Panc1 (cell line): ENCODE results near the gene CPPED1. TPM values are rescaled to one million over a fixed set of nuclear protein-coding genes. Genes with fewer than 3 reads are reported as not detected.

Source experiments
- ATAC-seq: fragments of 200-7000 bp; cut with Tn5 transposase; 2 replicates; pipeline ENCODE4 v1.9.1; 2020; ENCODE audit warnings: mild to moderate bottlenecking, moderate library complexity
- BruUV-seq: library from RNA; stranded (reverse); fragments of 400-500 nt; replicated peaks from 2 replicates; lab custom pipeline; 2021; lab: Mats Ljungman, UMichigan
- CTCF ChIA-PET: fragments of 300-600 bp; sonication (Branson Sonifier 250); formaldehyde crosslinking; loops from one replicate; lab custom pipeline; 2022; ENCODE audit warnings: antibody characterized with exemption; lab: Charles Lee
- POLR2A ChIA-PET: fragments of 300-600 bp; sonication (Branson Sonifier 250); formaldehyde crosslinking; loops from one replicate; lab custom pipeline; 2022; ENCODE audit warnings: antibody characterized with exemption; lab: Charles Lee
- DNase-seq: peaks from one replicate; pipeline ENCODE4 v3.0.0-alpha.2; 2010; ENCODE audit warnings: low read depth, low spot score
- H3K27ac ChIP-seq: 2 replicates; pipeline ENCODE4 v1.5.1; 2011; ENCODE audit warnings: mild to moderate bottlenecking, low read length, inconsistent platforms
- H3K27me3 ChIP-seq: fragments of 200-500 bp; sonication (Bioruptor generic); 2 replicates; pipeline ENCODE4 v1.6.0; 2014; ENCODE audit warnings: low read length, inconsistent platforms; ENCODE audit not compliant: control insufficient read depth, insufficient read depth
- H3K36me3 ChIP-seq: fragments of 200-500 bp; sonication (Bioruptor generic); 2 replicates; pipeline ENCODE4 v1.5.1; 2014; ENCODE audit warnings: inconsistent platforms, mild to moderate bottlenecking, low read length, moderate library complexity; ENCODE audit not compliant: control insufficient read depth, insufficient read depth
- H3K4me1 ChIP-seq: 2 replicates; pipeline ENCODE4 v1.5.1; 2011; ENCODE audit warnings: inconsistent platforms, mild to moderate bottlenecking, low read length, moderate library complexity; ENCODE audit not compliant: control insufficient read depth, insufficient read depth
- H3K4me3 ChIP-seq, 2 experiments: 2 replicates each; pipeline ENCODE4 v1.5.1; 2011 to 2012; ENCODE audit warnings: low read depth in 2 of 2, low read length in 2 of 2, mild to moderate bottlenecking in 2 of 2, inconsistent platforms in 1 of 2, moderate library complexity in 1 of 2
- H3K9me3 ChIP-seq: fragments of 200-500 bp; sonication (Bioruptor generic); 2 replicates; pipeline ENCODE4 v1.5.1; 2014; ENCODE audit warnings: low read depth, mild to moderate bottlenecking, inconsistent platforms, low read length, moderate library complexity; ENCODE audit not compliant: control insufficient read depth, insufficient read depth
- CTCF ChIP-seq: fragments of 450-650 bp; IDR thresholded peaks from 2 replicates; pipeline ENCODE4 v1.5.1; 2017; ENCODE audit warnings: mild to moderate bottlenecking
- POLR2AphosphoS5 ChIP-seq: IDR thresholded peaks from 2 replicates; pipeline ENCODE4 v1.6.1; 2012; ENCODE audit warnings: mild to moderate bottlenecking, low read depth, low read length, moderate library complexity
- REST ChIP-seq, 2 experiments: IDR thresholded peaks; 2 replicates each; pipeline ENCODE4 v1.6.1; 2011 to 2012; ENCODE audit warnings: low read depth in 2 of 2, control low read depth in 1 of 2, low read length in 1 of 2, mild to moderate bottlenecking in 1 of 2, moderate library complexity in 1 of 2; ENCODE audit not compliant: insufficient read depth in 1 of 2
- SIN3A ChIP-seq: IDR thresholded peaks from 2 replicates; pipeline ENCODE4 v1.6.1; 2012; ENCODE audit warnings: low read depth, mild to moderate bottlenecking, low read length, moderate library complexity, borderline replicate concordance; ENCODE audit not compliant: insufficient read depth
- TCF7L2 ChIP-seq: IDR thresholded peaks from 2 replicates; pipeline ENCODE4 v1.6.1; 2011; ENCODE audit warnings: mild to moderate bottlenecking, low read depth, low read length, inconsistent platforms
- in situ Hi-C: cut with HindIII; loops from 2 replicates; pipeline ENCODE4 v1.10.0; 2016; ENCODE audit warnings: low sequenced_read_pairs, low pct_unique_long_range_greater_than_20kb
- intact Hi-C: fragments of 100-400 bp; cut with micrococcal nuclease; formaldehyde crosslinking; loops from one replicate; pipeline ENCODE4 v1.10.0; 2022; ENCODE audit not compliant: unreplicated experiment
- total RNA-seq: library from RNA; stranded (reverse); gene quantifications from one replicate; pipeline ENCODE4 v1.2.1, GENCODE V29; 2021; ENCODE audit not compliant: unreplicated experiment

Gene CPPED1
- total RNA-seq, 1 experiment from 2014 or later, result 12.5 TPM

- in situ Hi-C loops, result no loop called here
- DNase-seq, result no peak
- CTCF ChIA-PET, result no interaction called here
These were observed 123.2 kb downstream of the CPPED1 start for GRCh38 chr16:12680531-12680930.

GRCh38 chr16:12679660-12680272 lies 123.9 kb downstream of the CPPED1 start:
- Histone ChIP-seq H3K36me3 (no peaks in the 10 kb centered on the region), H3K27me3 (no peaks in the 10 kb centered on the region), H3K4me3 (no peak overlapping the region), H3K4me1 (no peaks in the 10 kb centered on the region), H3K9me3 (no peaks in the 10 kb centered on the region), H3K27ac (no peak overlapping the region)
- no TSS peak for BruUV-seq
- CTCF ChIA-PET, result no interaction called here
- ATAC-seq (no peak), DNase-seq (no peak)
- POLR2A ChIA-PET, result no interaction called here
- in situ Hi-C loops, result no loop called here
- TF ChIP-seq SIN3A, result no peak
- no peak for TF ChIP-seq REST (IDR thresholded peaks at IDR 0.05; ENCODE audit: insufficient read depth in 1 of 2, low read depth in 2 of 2, low read length in 1 of 2)
- no peak for TF ChIP-seq TCF7L2
- no peak for TF ChIP-seq POLR2AphosphoS5
- no peak for TF ChIP-seq CTCF
- intact Hi-C loops, result no loop called here

More at GRCh38 chr16:12680531-12680930, 123.2 kb downstream of the CPPED1 start:
- no TSS peak for BruUV-seq
- intact Hi-C loops, result no loop called here
- H3K9me3 ChIP-seq, result no peaks in the 10 kb centered on the region
- no peaks in the 10 kb centered on the region for H3K36me3 ChIP-seq
- TF ChIP-seq CTCF, result no peak
- no peak for TF ChIP-seq TCF7L2
- TF ChIP-seq POLR2AphosphoS5, result no peak
- no peaks in the 10 kb centered on the region for H3K27me3 ChIP-seq
- POLR2A ChIA-PET, result no interaction called here
- H3K4me1 ChIP-seq, result no peaks in the 10 kb centered on the region
- no peak for ATAC-seq
- H3K27ac ChIP-seq, result no peak overlapping the region
- H3K4me3 ChIP-seq, result no peak overlapping the region
